ENCODE results near the gene CTLA4. TPM values are rescaled to one million over a fixed set of nuclear protein-coding genes. Genes with fewer than 3 reads are reported as not detected.

Gene CTLA4
- total RNA-seq, 4 donors from 2014 or later = 2.5 TPM; not detected in 3

DNA sequence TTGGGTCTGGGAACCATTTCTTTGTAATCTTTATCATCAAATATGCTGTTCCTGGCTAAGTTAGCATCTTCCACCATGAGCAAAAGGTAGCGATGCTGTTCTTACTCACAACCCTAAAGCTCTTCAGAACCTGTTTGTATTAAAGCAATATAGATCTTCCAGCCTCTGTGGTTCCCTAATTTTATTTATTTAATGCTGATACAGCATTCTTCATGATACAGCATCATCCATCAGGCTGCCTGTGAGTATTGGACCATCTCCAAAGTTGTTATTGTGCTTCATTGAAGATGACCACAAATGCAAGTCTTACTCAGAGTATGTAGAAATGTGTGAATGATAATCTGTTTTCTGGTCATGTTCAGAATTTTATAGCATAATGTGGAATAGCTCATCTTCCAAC, 40.9 kb upstream of the CTLA4 start:
- Histone ChIP-seq H3K9me3 (no peaks in the 10 kb centered on the region), H3K27ac (no peak overlapping the region), H3K27me3 (no peaks in the 10 kb centered on the region), H3K36me3 (no peaks in the 10 kb centered on the region), H3K4me1 (no peaks in the 10 kb centered on the region), H3K4me3 (no peak overlapping the region)
- WGBS, 2 donors (ENCODE audit: low coverage in 1 of 2) = 88 to 95% methylated on average over 1 of the region's 1 CpG
- TF ChIP-seq POLR2AphosphoS5 (IDR thresholded peaks at IDR 0.05) (no peak), POLR2A (IDR thresholded peaks at IDR 0.05) (no peak), EP300 (IDR thresholded peaks at IDR 0.05; ENCODE audit: low read depth) (no peak)
- TF ChIP-seq, protein P1, sequence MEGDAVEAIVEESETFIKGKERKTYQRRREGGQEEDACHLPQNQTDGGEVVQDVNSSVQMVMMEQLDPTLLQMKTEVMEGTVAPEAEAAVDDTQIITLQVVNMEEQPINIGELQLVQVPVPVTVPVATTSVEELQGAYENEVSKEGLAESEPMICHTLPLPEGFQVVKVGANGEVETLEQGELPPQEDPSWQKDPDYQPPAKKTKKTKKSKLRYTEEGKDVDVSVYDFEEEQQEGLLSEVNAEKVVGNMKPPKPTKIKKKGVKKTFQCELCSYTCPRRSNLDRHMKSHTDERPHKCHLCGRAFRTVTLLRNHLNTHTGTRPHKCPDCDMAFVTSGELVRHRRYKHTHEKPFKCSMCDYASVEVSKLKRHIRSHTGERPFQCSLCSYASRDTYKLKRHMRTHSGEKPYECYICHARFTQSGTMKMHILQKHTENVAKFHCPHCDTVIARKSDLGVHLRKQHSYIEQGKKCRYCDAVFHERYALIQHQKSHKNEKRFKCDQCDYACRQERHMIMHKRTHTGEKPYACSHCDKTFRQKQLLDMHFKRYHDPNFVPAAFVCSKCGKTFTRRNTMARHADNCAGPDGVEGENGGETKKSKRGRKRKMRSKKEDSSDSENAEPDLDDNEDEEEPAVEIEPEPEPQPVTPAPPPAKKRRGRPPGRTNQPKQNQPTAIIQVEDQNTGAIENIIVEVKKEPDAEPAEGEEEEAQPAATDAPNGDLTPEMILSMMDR (IDR thresholded peaks at IDR 0.05) = no peak
- intact Hi-C loops (cut with DNase I; ENCODE audit: low total_unique reads) (no loop called here), in situ Hi-C loops (cut with MboI; ENCODE audit: low pct_ligation_motif_present in 1 of 4, low pct_unique_long_range_greater_than_20kb in 1 of 4, low sequenced_read_pairs in 3 of 4) (no loop called here)
- DNase-seq = no peak

GRCh38 chr2:203830304-203831055, 37.1 kb upstream of the CTLA4 start:
- Histone ChIP-seq H3K36me3 (no peaks in the 10 kb centered on the region), H3K4me1 (no peaks in the 10 kb centered on the region), H3K4me3 (no peak overlapping the region), H3K27me3 (no peaks in the 10 kb centered on the region), H3K9me3 (no peaks in the 10 kb centered on the region), H3K27ac (no peak overlapping the region)
- in situ Hi-C loops (cut with MboI; ENCODE audit: low pct_ligation_motif_present in 1 of 4, low pct_unique_long_range_greater_than_20kb in 1 of 4, low sequenced_read_pairs in 3 of 4) = no loop called here
- WGBS, 2 donors (ENCODE audit: low coverage in 1 of 2) = 80 to 84% methylated on average over 7 to 9 of the region's 9 CpGs
- intact Hi-C loops (cut with DNase I; ENCODE audit: low total_unique reads) = no loop called here
- no peak for DNase-seq
- TF ChIP-seq POLR2A (IDR thresholded peaks at IDR 0.05) (no peak), POLR2AphosphoS5 (IDR thresholded peaks at IDR 0.05) (no peak)
- TF ChIP-seq, protein P1 (IDR thresholded peaks at IDR 0.05) = no peak

DNA sequence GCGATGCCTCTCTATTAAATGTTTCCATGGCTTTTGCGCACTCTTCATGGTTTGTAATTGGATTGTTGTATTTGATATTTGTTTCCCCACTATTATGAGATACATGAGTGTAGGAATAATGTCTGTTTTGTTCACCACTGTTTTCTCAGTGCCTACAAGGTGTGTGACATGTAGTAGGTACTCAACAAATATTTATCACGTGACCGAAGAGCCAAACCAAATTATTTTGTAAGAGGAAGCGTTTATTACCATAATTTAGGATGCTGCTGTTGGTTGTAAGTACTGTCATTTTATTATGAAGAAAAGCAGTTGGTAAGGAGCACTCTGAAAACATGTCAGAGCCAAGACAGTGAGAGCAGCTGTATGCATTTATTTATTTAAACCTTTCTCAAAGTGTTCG, 32.2 kb upstream of the CTLA4 start:
- Histone ChIP-seq H3K27ac (no peak overlapping the region), H3K27me3 (no peaks in the 10 kb centered on the region), H3K36me3 (no peaks in the 10 kb centered on the region), H3K4me3 (no peak overlapping the region), H3K4me1 (no peaks in the 10 kb centered on the region), H3K9me3 (no peaks in the 10 kb centered on the region)
- WGBS, 2 donors (ENCODE audit: low coverage in 1 of 2) = 80 to 88% methylated on average over 3 to 6 of the region's 6 CpGs
- no peak for DNase-seq
- intact Hi-C loops (cut with DNase I; ENCODE audit: low total_unique reads) = no loop called here
- in situ Hi-C loops (cut with MboI; ENCODE audit: low pct_ligation_motif_present in 1 of 4, low pct_unique_long_range_greater_than_20kb in 1 of 4, low sequenced_read_pairs in 3 of 4) = no loop called here
- TF ChIP-seq POLR2A (IDR thresholded peaks at IDR 0.05) (no peak), EP300 (IDR thresholded peaks at IDR 0.05; ENCODE audit: low read depth) (no peak), POLR2AphosphoS5 (IDR thresholded peaks at IDR 0.05) (no peak)
- TF ChIP-seq, protein P1 (IDR thresholded peaks at IDR 0.05) = no peak

DNA sequence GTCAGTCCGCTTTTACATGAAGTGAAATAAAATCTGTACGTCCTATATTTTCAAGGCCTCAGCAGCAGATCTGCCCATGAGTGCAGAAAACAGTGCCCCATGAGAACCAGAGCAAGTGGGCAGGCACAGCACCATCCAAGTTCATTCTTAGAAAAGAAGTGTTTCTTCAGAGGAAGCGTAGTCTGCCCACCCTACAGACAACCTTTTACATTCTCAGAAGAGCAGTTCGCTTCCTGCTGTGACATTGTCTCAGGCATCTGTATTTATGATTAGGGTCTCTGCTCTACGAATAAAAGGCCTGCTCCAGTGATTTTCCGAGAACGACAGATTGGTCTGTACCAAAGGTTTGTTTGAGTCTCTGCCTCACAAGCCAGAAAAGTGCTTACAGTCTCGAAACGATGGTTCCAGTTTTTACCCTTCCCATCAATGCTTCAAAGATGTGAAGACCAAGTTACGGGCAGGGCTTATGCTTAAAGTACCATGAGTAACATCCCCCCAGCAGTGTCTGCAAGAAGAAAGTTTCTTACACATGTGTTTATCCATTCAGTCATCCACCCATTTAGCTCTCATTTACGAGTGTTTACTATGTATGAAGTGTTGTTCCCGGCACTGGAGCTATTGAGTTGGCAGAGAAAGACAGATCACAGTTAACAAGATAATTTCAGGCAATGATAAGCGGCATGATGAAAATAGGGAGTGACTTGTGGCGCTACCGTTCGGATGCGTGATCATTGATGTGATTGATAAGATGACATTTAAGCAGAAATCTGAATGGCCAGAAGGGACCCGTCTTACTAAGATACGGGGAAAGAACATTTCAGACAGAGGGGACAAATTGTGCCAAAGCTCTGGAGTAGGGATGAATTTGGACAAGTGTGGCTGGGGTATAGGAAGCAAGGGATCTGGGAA, 31.4 kb upstream of the CTLA4 start:
- in situ Hi-C loops (cut with MboI; ENCODE audit: low pct_ligation_motif_present in 1 of 4, low pct_unique_long_range_greater_than_20kb in 1 of 4, low sequenced_read_pairs in 3 of 4) = no loop called here
- no peak for TF ChIP-seq POLR2A (IDR thresholded peaks at IDR 0.05)
- TF ChIP-seq EP300 (IDR thresholded peaks at IDR 0.05; ENCODE audit: low read depth) = no peak
- TF ChIP-seq POLR2AphosphoS5 (IDR thresholded peaks at IDR 0.05) = no peak
- Histone ChIP-seq H3K36me3 (no peaks in the 10 kb centered on the region), H3K4me1 (no peaks in the 10 kb centered on the region), H3K27ac (no peak overlapping the region), H3K9me3 (no peaks in the 10 kb centered on the region), H3K27me3 (no peaks in the 10 kb centered on the region), H3K4me3 (no peak overlapping the region)
- 71 to 78% methylated on average over 10 to 19 of the region's 19 CpGs for WGBS, 2 donors (ENCODE audit: low coverage in 1 of 2)
- DNase-seq = no peak
- intact Hi-C loops (cut with DNase I; ENCODE audit: low total_unique reads) = no loop called here
